Stimulated activated CD8-positive, alpha-beta memory T cell treated with anti-CD3 and anti-CD28 coated beads, Interleukin-12 subunit alpha, Interleukin-12 subunit beta, amount 100 ng/mL, for 24 hours (primary cell): ENCODE measurements around the gene PCYT1A.
"Not testable (repeated sequence)": the region's sequence is repeated elsewhere in the genome, so short reads cannot be mapped to it uniquely, and the experiment has no call there.

Experiments
- DNase-seq: peaks from one replicate; pipeline ENCODE4 v3.0.0-alpha.2; 2020; ENCODE audit errors: extremely low read depth

Gene PCYT1A

DNA sequence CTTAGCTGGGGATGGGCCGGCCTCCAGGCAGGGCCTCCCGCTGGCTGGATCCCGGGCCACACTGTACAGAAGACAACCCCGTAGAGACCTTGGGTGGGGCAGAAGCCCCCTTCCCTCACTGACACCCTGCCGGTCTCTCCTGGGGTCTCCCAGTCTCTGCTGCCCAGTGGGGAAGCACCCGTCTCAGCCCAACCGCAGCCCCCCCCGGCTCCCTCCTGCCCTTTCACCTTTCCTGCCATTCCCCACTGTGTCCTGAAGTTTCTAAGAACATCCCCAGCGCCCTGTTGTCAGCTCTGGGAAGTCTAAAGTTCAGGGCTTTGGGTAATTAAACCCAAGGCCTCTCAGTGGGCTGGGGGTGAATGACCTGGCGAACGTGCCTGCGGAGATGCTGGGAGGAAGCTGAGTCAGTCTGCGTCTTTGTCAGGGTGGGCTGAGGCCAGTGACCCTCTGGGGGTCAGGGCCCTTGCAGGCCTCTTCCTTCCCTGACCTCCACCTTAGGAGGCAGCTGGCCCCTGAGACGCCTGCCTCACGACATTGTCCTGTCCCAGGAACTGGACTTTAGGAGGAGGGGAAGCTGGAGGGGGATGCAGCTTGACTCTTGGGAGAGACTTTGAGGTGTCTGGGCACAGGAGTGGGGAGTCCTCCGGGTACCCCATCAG, 72.6 kb downstream of the PCYT1A start:
- no peak for DNase-seq

DNA sequence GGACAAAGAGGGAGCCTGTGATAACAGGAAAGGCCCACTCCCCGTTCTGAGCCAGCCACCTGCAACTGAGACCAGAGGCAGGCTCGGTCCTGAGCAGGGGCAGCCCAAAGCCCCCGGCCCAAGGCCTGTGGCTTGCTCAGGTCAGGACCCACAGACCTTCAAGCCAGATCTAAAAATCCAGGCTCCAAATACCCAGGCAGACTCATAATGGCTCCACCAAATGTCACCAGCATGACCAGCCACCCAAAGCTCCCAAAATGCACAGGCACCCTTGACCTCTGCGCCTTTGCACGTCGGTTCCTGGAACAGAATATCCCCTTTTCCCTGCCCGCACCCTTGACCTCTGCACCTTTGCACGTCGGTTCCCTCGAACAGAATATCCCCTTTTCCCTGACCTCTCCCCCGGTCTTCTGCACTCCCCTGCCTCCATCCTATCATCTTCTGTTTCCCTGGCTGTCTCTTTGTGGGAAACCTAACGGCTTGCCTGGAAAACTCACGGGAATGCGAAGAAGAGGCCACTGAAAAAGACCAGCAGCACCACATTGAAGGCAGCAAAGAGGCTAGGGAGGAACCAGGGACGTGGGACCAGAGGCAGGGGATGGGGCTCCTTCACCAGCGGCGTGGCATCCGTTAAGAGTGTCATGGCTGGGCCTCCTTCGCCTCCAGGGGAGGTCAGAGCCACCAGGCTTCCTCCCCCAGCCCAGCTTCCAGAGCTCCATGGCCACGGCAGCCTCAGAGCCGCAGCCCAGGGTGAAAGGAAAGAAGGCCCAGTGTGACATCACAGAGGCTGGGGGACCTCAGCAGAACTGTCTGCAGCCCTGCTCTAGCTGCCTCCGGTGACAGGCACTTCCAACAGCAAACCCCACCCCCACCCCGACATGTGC, 76.6 kb downstream of the PCYT1A start, which contains the start of gene ZDHHC19:
Gene ZDHHC19 (minus strand): TSS at position 728 of the 884 bp plus-strand sequence. CDS start 85 bp downstream, at position 643.
- no peak for DNase-seq

DNA sequence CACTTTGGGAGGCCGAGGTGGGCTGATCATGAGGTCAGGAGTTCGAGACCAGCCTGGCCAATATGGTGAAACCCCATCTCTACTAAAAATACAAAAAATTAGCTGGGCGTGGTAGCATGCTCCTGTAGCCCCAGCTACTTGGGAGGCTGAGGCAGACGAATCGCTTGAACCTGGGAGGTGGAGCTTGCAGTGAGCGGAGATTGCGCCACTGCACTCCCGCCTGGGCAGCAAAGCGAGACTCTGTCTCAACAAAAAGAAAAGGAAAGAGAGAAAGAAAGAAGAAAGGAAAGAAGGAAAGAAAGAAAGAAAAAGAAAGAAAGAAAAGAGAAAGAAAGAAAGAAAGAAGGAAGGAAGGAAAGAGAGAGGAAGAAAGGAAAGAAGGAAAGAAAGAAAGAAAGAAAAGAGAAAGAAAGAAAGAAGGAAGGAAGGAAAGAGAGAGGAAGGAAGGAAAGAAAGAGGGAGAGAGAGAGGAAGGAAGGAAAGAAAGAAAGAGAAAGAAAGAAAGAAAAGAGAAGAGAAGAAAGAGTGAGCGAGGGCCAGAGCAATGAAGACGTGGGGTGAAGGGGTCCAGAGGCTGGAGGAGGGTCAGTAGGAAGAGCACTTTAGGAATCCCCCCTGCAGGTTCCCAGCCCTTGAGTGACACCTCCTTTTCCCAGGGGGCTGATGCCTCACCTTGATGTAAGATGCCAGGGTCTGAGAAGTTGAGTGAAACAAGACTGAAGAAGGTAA, 77.4 kb downstream of the PCYT1A start:
- DNase-seq, result not testable (repeated sequence)

DNA sequence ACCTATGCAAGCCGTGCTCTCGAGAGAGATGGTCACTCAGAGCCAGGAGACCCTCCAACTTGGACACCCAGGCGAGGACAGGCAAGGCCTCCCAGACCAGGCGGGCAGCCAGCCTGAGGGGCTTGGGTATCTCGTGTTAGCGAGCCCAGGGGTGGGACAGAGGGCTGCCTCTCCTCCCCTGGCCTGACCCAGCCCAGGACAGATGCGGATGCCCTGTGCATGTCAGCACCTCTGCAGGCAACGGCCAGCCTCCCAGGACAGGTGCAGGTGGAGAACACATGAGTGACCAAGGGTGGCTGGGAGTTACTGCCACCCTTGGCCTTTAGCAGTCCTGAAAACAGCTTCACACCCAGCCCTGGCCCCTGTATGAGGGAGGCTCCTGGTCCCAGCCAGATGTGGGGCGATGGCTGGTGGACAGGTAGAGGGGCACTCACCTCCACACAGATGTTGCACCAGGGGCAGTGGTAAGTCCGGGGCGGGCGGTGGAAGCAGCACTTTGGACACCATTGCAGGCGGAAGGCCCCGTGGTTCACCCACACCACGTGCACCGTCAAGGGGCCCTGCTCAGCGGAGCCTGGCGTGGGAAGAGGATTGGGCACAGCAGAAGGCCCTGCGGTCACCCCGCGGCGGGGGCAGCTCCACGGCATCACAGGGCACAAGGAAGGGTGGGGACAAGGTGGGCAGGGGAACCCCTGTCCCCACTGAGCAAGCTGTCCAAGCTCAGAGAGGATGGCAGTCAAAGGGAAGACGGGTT, 78.4 kb downstream of the PCYT1A start:
- no peak for DNase-seq

DNA sequence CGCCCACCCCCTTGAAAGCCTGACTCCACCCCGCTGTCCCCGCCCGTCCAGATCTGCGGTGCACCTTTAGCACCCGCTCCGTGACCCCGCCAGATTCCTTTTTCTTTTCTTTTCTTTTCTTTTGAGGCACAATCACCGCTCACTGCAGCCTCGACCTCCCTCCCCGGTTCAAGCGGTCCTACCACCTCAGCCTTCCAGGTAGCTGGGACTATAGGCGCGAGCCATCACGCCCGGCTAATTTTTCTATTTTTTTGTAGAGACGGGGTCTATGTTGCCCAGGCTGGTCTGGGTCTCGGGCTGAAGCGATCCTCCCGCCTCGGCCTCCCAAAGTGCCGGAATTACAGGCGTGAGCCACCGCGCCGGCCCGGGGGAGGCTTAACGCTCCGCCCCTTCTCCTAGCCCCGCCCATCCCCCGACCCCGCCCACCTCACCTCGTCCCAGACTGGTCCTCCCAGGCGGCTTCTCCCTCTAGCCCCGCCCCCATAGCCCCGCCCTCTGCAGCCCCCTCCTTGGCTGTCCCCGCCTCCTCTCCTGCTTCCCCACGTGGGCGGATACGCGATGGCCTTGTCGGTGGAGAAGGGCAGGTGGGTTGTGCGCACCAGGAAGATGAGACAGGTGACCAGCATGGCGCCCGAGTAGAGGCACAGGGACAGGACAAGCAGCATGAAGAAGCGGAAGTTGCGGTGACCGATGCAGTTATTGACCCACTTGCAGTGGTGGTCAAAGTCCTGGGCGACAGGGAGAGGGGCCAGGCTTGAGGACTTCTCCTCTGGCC, 79.5 kb downstream of the PCYT1A start:
- no peak for DNase-seq

DNA sequence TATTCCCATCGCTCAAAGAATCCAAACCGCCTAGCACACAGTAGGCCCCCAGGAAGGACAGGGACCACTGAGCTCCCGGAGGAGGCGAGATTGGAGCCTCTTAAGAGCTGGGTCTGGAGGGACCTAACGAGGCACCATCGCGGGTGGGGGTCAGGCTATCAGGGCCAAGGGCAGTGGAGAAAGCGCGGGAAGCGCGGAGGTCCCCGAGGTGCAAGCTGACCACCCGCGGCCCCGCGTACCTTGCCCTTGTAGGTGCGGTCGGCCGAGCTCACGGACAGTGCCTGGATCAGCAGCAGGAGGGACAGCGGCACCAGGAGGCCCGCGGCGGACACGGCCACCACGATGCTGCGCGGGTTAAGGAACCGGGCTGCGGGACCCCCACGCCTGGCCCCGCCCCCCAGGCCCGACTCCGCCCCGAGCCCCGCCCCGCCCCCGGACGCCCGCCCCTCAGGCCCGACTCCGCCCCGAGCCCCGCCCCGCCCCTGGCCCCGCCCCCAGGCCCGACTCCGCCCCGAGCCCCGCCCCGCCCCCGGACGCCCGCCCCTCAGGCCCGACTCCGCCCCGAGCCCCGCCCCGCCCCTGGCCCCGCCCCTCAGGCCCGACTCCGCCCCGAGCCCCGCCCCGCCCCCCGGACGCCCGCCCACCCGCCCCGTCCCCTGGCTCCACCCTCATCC, 80.2 kb downstream of the PCYT1A start:
- no peak for DNase-seq

DNA sequence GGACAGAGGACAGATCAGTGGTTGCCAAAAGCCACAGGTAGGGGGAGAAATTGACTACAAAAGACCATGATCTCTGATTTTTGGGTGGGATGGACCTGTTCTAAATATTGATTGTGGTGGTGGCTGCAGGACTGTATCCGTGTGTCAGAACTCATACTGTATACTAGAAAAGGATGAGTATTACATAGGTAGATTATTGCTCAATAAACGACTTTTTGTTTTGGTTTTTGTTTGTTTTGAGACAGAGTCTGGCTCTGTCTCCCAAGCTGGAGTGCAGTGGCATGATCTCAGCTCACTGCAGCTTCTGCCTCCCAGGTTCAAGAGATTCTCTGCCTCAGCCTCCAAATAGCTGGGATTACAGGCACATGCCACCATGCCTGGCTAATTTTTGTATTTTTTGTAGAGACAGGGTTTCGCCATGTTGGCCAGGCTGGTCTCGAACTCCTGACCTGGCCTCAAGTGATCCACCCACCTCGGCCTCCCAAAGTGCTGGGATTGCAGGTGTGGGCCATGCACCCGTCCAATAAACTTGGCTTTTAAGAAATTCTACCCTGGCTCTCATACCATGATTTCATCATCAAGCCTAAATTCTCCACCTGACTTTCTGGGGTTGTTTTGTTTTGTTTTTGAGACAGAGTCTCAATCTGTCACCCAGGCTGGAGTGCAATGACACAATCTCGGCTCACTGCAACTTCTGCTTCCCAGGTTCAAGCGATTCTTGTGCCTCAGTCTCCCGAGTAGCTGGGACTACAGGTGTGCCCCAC, 81.9 kb downstream of the PCYT1A start:
- DNase-seq, result not testable (repeated sequence)

DNA sequence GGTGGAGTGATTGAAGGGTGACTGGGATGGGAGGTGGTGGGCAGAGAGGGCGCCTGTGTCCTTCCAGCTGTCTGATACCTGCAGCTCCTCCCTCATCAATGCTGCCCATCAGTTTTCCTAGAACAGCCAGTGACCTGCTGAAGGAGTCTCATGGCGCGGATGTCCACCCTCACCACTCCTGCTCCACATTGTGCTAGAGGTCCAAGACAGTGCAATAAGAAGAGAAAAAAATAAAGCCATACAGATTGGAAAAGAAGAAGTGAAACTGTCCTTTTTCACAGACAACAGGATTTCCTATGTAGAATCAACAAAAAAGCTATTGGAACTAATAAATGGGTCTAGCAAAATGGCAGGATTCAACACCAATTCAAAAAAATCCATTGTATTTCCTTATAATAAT, 83.7 kb downstream of the PCYT1A start:
- no peak for DNase-seq

DNA sequence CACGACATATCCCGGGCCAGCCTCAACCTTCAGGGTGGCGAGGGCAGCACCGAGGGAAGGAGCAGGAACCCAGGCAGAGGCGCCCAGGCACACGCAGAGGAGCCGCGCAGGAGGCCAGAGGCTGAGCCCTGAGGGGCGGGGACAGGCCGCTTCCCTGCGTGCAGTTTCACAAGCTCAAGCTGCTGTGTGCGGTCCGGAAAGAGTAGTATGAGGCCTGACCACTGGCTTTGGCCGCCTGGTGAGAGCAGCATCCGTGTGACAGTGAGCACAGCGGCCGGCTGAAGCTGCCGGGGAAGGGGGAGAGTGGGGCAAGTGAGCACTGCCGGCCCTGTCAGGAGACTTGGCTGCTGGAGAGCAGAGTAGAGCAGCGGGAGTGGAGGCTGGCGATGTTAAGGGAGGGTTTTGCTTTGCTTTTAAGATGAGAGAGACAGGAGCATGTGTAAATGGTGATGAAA, 85.0 kb downstream of the PCYT1A start:
- no peak for DNase-seq

DNA sequence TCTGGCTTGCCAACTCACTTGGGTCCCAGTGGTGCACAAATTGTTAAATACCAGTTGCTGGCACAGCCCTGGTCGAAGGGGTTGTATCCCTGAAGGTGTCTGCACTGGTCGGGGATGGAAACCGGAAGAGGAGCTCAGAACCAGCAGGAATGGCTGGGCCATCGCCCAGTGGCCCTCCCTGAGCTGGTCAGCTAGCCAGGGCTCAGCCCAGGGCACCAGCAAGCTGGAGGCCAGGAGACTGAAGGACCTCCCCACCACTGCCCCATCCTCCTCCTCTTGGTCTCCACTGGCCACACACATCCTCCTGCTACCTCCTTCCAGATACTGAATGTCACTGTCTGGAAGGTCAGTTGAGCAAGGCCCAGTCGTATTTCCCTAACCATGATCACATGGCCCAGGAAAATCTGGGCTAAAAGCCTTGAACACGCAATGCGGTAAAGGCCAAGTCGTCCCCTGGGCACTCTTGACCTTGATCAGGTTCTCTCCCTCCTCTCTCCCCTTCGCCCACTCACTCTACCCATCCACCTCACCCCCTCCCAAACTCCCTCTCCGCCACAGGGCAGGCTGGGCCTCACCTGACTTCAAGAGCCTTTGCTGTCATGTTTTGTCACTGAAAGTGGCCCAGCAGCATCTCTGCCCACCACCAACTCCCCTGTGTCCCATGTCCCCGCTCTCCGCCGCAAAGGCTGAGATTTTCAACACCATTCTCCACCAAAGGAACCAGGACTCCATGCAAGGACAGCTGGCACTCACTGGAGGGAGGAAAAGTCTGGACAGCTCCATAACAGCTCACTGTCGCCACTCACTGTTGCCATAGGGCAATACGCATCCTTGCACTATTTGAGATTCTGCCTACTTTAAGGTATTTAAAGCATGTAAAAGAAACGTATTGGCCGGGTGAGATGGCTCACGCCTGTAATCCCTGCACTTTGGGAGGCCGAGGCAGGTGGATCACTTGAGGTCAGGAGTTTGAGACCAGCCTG, 88.5 kb downstream of the PCYT1A start:
- no peak for DNase-seq

DNA sequence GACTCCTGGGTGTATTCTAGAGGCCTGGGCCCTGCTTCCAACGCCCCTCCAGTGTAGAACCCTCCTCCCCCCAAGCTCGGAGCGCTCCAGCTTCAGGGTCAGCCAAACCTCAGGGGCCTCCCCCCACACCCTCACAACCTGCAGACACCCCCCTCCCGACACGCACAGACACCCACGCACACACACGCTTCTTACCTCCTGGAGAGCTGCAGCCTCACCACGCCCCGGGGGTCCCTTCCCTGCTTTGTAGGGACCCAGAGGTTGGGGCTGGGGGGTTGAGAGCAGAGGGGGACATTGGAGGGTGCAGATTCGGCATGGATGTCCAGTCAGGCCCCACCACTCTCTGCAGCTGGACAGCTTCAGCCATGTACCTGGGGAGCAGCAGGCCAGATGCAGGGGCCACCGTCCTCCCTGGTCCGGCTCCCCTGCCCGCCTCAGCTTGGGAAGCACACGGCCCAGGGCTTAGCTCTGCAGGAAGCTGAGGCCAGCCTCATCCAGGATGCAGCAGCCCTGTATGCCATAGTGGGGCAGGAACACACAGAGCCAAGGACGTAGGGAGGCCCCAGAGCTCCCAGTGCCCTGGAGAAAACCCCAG, 89.3 kb downstream of the PCYT1A start:
- no peak for DNase-seq

DNA sequence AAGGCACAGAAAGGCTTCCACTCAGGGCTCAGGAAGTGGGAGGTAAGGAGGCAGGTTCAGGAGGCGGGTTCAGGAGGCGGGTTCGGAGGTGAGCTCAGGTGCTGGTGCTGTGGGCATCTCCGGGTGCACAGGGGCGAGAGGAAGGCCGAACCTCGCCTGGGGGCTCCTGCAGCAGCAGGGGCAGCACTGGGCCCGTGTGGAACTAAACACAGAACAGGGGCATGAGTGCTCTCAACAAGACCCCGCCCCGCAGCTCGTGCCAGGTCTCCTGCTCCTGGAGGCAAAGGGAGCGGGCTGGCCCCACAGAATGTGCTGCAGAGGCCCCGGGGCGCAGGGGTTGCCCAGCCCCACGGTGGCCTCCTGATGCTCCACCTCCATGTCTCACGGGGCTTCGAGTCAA, 90.0 kb downstream of the PCYT1A start:
- no peak for DNase-seq

DNA sequence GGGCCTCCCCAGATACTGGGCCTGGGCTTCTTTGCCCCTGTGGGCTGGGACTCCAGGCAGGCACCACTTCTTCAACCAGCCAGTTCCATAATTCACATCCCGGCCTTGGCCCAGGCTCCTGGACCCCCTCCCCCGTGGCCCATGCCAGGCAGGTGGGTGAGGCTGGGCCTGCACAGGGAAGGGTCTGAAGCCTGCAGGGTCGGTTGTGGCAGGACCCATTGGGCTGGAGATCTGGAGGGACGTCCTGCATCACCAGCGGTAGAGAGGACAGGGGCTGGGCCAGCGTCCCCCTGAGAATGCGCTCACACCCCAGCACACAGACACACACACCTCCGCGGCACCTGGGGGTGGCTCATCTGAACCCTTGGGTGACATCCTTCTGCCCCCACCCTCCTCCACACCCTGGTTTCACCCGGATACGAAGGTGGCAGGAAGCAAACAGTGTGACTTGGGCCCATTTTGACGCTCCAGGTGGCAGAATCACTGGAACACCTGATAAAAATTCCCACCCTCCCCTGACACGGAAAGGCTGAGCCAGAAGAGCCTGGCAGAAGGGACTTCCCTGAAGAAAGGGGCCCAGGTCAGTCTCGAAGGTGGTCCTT, 91.8 kb downstream of the PCYT1A start:
- DNase-seq, result no peak

DNA sequence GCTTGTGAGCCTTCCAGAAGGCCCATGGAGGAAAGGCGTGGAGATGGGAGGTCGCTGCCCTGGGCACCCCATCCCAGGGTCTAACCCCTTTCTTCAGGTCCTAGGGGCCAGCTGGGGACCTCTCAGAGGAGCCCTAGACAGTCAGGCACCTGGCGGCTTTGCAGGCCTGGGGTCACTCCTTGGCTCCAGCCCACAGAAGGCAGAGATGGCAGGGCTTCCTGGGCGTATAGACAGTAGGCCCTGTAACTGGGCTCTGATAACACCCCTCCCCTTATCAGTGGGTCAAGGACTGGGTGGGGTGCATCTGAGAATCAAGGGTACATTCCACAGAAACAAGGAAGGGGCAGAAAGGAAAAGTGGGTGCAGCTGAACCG, 93.0 kb downstream of the PCYT1A start:
- no peak for DNase-seq

DNA sequence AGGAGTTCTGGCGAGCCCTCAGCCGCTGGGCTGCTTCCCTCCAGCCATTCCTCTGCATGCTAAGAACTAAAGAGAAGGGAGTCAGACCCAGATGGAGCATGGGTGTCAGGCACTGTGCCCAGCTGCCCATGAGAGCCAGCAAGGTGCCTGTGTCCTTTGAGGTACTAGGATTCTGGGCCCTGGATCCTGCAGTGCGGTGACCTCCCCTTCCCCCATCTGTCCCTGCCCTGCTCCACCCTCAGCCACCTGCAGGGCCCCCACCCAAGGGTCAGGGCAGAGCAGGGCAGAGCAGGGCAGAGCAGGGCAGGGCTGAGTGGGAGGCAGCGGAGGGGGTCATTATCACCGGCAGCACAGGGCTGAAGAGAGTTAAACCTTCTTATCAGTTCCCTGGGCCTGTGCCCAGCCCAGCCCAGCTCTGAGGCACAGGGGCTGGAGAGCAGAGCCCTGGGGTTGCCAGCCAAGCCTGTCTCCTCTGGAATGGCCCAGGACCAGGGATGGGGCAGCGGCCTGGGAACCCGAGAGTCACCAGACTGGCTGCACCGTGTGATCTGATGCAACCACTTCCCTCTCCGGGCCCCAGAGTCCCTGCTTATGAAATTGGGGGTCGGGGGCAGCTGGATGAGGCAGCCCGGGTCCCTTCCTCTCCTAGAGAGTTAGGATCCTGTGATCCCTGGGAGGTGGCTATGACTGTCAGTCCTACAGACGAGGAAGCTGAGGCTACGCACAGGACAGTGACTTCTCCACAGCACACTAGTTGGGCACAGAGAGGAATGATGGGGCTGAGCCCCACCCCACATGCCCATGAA, 93.6 kb downstream of the PCYT1A start:
- DNase-seq, result no peak

DNA sequence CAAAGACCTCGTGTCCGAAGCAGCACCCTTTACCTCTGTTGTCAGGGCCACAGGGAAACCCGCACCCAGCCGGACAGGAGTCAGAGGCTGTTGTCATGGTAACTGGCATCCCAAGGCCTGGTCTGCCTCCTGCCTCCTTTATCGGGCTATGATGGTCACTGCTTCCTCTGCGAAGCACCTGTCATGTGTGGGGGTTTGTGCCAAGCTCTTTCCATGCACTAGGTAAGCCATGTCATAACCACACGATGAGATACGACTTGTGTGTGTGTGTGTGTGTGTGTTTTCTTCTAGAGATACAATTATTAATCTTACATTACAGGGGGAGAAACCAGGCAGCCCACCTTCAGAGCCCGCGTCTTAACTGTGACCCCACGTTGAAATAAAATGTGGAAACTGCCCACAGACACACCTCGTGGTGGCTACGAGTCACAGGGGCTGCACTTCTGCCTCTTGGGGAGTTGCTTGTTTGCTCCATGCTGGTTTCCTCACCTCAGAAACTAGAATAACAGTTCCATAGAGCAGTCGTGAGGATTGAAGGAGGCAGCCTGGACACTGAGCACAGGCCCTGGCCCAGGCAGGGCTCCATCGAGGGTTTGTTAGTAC, 94.3 kb downstream of the PCYT1A start:
- no peak for DNase-seq
